ENCODE data around the gene DCST1. TPM values are rescaled to one million over a fixed set of nuclear protein-coding genes. Genes with fewer than 3 reads are reported as not detected.

Gene DCST1
- total and polyA plus RNA-seq, 2 donors (not counting 1 experiment from before 2014, with no cell fraction given) = not detected

DNA sequence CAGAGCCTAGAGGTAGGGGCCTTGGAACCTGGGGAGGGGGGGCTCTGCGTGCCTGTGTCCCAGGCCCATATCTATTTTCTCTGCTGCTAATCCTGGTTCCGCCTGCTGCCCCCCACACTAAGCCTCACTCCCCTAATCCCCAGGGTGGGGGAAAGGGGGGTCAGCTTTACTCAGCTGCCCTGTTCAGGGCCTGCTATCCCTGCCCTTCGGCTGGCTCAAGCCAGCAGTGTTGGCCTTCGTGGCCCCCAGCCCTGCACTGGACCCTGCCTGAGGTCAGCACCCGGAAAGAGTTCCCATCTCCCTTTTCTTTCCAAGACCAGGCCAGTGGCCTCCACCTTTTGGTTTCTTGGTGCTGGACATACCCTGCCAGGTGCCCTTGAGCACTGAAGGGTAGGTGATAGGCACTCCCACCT is 22.6 kb upstream of the DCST1 start:
- Histone ChIP-seq H3K9me3 (ENCODE audit: control insufficient read depth, insufficient read depth, low read depth, low read length) (no peaks in the 10 kb centered on the region), H3K27me3 (ENCODE audit: control insufficient read depth, insufficient read depth, low read length) (no peaks in the 10 kb centered on the region), H3K79me2 (ENCODE audit: control insufficient read depth, insufficient read depth, low read length) (peaks cover 2% of the 10 kb centered on the region), H3K9ac (ENCODE audit: insufficient read depth, low read length) (no peak overlapping the region), H3K27ac (ENCODE audit: insufficient read depth, low read length) (no peak overlapping the region), H3K36me3 (ENCODE audit: control insufficient read depth, insufficient read depth, low read length) (peaks cover 3% of the 10 kb centered on the region), H3K4me3 (replicated peaks in 1 of 4; ENCODE audit: control extremely low read depth in 1 of 4, insufficient read depth in 1 of 4, low read depth in 3 of 4, low read length in 4 of 4) (no peak overlapping the region), H2AFZ (ENCODE audit: low read length) (no peak overlapping the region), H3K4me2 (ENCODE audit: extremely low read depth, insufficient read depth, low read length) (no peak overlapping the region), H3K4me1 (ENCODE audit: control insufficient read depth, extremely low read depth, insufficient read depth, low read length) (peaks cover 2% of the 10 kb centered on the region), H4K20me1 (ENCODE audit: control insufficient read depth, extremely low read depth, insufficient read depth, low read length) (no peaks in the 10 kb centered on the region)
- no peak for DNase-seq (ENCODE audit: low read depth in 2 of 2)
- no peak for TF ChIP-seq EZH2 (IDR thresholded peaks at IDR 0.05; ENCODE audit: low read length, missing control alignments)
- no peak for TF ChIP-seq CTCF (conservative IDR thresholded peaks at IDR 0.05 in 1 of 2, IDR thresholded peaks at IDR 0.05 in 1 of 2; ENCODE audit: low read depth in 1 of 2, low read length in 2 of 2)

- no peak overlapping the region for H3K27ac ChIP-seq (ENCODE audit: insufficient read depth, low read length)
- H3K36me3 ChIP-seq (ENCODE audit: control insufficient read depth, insufficient read depth, low read length) = peaks cover 6% of the 10 kb centered on the region
- peaks cover 2% of the 10 kb centered on the region for H3K79me2 ChIP-seq (ENCODE audit: control insufficient read depth, insufficient read depth, low read length)
- TF ChIP-seq EZH2 (IDR thresholded peaks at IDR 0.05; ENCODE audit: low read length, missing control alignments) = no peak
- no peak for TF ChIP-seq CTCF (conservative IDR thresholded peaks at IDR 0.05 in 1 of 2, IDR thresholded peaks at IDR 0.05 in 1 of 2; ENCODE audit: low read depth in 1 of 2, low read length in 2 of 2)
- no peak for DNase-seq (ENCODE audit: low read depth in 2 of 2)
- no peaks in the 10 kb centered on the region for H3K9me3 ChIP-seq (ENCODE audit: control insufficient read depth, insufficient read depth, low read depth, low read length)
- H3K4me3 ChIP-seq (replicated peaks in 1 of 4; ENCODE audit: control extremely low read depth in 1 of 4, insufficient read depth in 1 of 4, low read depth in 3 of 4, low read length in 4 of 4) = no peak overlapping the region
- H2AFZ ChIP-seq (ENCODE audit: low read length) = no peak overlapping the region
- no peaks in the 10 kb centered on the region for H4K20me1 ChIP-seq (ENCODE audit: control insufficient read depth, extremely low read depth, insufficient read depth, low read length)
- H3K27me3 ChIP-seq (ENCODE audit: control insufficient read depth, insufficient read depth, low read length) = no peaks in the 10 kb centered on the region
- H3K9ac ChIP-seq (ENCODE audit: insufficient read depth, low read length) = no peak overlapping the region
- H3K4me2 ChIP-seq (ENCODE audit: extremely low read depth, insufficient read depth, low read length) = no peak overlapping the region
- H3K4me1 ChIP-seq (ENCODE audit: control insufficient read depth, extremely low read depth, insufficient read depth, low read length) = peaks cover 2% of the 10 kb centered on the region
Observed at GRCh38 chr1:155011437-155012025, 22.1 kb upstream of the DCST1 start.

- peaks cover 2% of the 10 kb centered on the region for H3K4me1 ChIP-seq (ENCODE audit: control insufficient read depth, extremely low read depth, insufficient read depth, low read length)
- H3K79me2 ChIP-seq (ENCODE audit: control insufficient read depth, insufficient read depth, low read length) = peaks cover under 1% of the 10 kb centered on the region
- DNase-seq (ENCODE audit: low read depth in 2 of 2) = peak; percentile 28 to 88
- H3K27ac ChIP-seq (ENCODE audit: insufficient read depth, low read length) = no peak overlapping the region
- no peaks in the 10 kb centered on the region for H3K9me3 ChIP-seq (ENCODE audit: control insufficient read depth, insufficient read depth, low read depth, low read length)
- no peak overlapping the region for H3K4me3 ChIP-seq (replicated peaks in 1 of 4; ENCODE audit: control extremely low read depth in 1 of 4, insufficient read depth in 1 of 4, low read depth in 3 of 4, low read length in 4 of 4)
- no peaks in the 10 kb centered on the region for H3K27me3 ChIP-seq (ENCODE audit: control insufficient read depth, insufficient read depth, low read length)
- H3K36me3 ChIP-seq (ENCODE audit: control insufficient read depth, insufficient read depth, low read length) = peaks cover 7% of the 10 kb centered on the region
- no peak overlapping the region for H3K9ac ChIP-seq (ENCODE audit: insufficient read depth, low read length)
- no peak overlapping the region for H2AFZ ChIP-seq (ENCODE audit: low read length)
- no peaks in the 10 kb centered on the region for H4K20me1 ChIP-seq (ENCODE audit: control insufficient read depth, extremely low read depth, insufficient read depth, low read length)
- TF ChIP-seq CTCF (conservative IDR thresholded peaks at IDR 0.05 in 1 of 2, IDR thresholded peaks at IDR 0.05 in 1 of 2; ENCODE audit: low read depth in 1 of 2, low read length in 2 of 2) (no peak), EZH2 (IDR thresholded peaks at IDR 0.05; ENCODE audit: low read length, missing control alignments) (no peak)
- H3K4me2 ChIP-seq (ENCODE audit: extremely low read depth, insufficient read depth, low read length) = no peak overlapping the region
Observed at GRCh38 chr1:155012026-155012546, 21.5 kb upstream of the DCST1 start.
